Limb (tissue), 2 donors: Measurements from ENCODE around the gene CACNA1B.
"Not testable (repeated sequence)": the region's sequence is repeated elsewhere in the genome, so short reads cannot be mapped to it uniquely, and the experiment has no call there.

Experiments used
- DNase-seq, 2 donors: peaks; one replicate each; pipeline ENCODE4 v3.0.0-alpha.2; 2016; ENCODE audit errors: extremely low spot score in 2 of 2

The CACNA1B gene

DNA sequence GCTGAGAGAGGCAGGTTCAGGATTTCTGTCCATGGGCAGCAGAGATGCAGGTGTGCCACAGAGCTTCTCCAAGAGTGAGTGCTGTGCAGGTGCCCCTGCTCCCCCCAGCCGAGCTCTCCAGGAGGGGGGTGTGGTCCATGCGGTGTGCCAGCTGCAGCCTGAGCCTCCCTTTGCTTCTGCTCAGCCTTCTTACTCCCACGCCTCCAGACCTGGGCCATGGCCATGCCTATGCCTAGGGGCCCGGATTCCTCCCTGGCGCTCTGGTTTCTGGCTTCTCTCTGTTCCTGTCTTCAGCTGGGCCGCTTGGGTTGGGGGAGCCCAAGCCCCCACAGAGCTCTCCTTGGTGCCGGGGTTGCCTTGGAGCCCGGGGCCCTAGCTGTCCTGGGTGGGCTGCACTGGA, 133.3 kb downstream of the CACNA1B start:
- DNase-seq, result no peak

DNA sequence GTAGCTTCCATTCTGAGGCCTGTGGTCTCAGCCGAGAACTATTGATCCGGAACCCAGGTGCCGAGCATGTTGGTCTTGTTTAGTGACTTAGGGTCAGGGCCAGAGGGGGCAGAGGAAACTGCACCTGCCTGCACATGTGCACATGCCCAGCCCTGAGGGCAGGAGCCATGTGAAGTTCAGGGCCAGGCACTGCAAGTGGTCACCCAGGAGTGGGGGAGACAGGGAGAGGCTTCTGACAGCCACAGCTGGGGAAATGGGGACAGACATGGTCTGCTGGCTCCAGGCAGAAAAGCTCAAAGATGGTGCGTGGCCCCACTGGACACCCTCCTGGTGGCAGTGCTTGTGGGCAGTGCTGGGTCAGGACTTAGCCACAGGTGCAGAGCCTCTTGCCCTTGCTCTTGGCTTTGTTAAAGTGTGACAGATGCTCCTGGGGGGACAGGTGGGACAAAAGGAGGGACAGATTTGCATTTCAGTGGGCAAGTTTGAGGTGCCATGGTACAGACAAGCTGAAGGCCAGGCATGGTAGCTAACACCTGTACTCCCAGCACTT, 134.4 kb downstream of the CACNA1B start:
- DNase-seq, result no peak

DNA sequence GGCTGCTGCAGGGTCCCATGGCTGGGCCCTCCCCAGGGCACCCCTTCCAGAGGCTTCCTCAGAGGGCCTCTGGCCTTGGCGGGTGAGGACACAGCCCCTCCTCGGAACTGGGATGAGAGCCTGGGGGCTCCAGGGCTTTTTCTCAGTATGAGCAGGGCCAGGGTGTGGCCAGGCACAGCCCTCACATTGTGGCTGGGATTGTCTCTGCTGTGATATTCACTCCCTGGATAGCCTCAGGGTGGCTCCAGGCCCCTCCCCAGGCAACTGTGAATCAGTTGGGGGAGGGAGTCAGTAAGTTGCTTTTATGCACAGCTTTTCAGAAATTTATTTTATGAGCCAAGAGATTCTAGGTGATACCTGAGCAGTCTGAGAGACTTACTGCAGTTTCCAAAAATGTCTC, 135.7 kb downstream of the CACNA1B start:
- no peak for DNase-seq

DNA sequence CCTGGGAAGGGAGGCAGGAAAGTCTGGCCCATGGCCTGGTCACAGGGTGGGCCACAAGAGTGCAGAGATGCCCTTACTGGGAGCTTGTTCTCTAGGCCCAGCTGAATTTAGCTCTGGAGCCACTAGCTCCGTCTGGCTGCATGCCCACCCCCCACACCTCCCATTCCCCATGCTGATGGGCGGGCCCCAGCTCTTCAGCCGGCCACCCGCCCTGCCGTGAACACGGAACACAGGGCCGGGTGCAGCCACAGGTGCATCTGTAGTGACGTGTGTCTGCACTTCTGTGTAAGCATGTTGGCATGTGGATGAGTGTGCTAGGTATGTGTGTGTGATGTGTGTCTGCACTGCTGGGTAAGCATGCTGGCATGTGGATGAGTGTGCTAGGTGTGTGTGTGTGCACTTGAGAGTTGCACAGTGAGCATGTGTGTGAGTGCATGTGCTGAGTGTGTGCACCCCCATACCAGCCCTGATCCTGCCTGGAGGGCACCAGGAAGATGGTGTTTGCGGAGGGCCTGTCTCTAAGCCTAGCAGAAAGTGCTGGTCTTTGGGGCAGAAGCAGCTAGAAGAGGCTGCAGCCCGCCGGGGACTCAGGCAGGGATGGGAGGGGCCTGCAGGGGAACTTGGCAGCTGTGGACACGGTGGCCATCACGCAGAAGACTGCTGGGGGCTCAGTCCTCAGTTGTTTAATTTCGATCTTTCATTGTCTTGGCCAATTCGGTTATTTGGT, 136.4 kb downstream of the CACNA1B start:
- DNase-seq, result no peak

DNA sequence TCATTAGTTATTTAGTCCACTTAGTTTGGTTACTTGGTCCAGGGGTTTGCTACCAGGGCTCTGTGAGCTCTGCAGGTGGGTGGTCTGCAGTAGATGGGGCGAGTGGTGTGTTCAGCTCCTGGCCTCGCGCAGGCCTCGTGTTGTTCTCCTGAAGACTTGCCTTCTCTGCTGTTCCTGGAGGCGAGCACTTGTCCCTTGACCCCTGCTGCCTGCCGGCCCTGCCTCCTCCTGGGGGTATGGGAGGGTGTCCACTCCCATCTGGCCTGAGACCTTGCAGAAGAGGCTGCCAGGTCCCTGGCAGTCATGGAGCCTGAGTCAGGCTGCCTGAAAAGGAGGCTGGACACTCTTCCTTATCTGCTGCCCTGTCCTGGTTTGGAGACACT, 137.0 kb downstream of the CACNA1B start:
- no peak for DNase-seq

DNA sequence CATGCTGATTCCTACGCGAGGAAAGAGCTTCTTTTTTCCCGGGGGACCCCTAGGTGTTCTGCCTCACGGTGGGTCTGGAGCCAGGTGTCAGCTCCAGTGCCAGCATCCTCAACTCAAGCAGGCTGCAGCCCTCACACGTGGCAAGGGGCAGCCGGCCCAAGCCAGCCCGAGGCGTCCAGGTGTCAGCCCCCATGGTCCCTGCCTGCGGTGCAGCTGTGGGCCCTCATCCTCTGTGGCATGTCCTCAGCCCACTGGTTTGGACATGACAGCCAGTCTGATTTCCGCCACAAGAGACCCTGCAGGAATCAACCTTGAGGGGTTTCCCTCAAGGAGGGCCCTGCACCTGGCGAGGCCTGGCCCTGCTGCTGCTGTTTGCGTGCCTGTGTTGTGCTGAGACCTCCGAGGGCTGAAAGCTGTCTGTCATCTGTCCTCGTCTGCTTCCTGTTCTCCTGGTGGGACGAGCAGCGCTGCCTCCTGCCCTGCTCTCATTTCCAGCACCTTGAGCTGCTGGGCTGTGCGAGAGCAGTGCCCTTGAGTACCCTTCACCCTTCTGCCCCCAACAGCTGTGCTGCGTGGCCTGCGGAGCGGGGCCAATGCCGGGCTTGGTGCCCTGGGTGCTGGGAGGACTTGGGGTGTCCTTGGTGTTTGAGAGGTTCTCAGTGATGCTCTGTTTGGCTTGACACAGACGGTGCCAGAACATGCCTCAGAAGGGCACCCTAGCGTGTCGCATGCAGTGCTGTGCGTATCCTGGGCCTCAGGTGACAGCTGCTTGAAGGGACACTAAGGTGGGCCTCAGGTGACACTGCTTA, 137.6 kb downstream of the CACNA1B start:
- DNase-seq, result peak in 1 of 2 donors; percentile 17

DNA sequence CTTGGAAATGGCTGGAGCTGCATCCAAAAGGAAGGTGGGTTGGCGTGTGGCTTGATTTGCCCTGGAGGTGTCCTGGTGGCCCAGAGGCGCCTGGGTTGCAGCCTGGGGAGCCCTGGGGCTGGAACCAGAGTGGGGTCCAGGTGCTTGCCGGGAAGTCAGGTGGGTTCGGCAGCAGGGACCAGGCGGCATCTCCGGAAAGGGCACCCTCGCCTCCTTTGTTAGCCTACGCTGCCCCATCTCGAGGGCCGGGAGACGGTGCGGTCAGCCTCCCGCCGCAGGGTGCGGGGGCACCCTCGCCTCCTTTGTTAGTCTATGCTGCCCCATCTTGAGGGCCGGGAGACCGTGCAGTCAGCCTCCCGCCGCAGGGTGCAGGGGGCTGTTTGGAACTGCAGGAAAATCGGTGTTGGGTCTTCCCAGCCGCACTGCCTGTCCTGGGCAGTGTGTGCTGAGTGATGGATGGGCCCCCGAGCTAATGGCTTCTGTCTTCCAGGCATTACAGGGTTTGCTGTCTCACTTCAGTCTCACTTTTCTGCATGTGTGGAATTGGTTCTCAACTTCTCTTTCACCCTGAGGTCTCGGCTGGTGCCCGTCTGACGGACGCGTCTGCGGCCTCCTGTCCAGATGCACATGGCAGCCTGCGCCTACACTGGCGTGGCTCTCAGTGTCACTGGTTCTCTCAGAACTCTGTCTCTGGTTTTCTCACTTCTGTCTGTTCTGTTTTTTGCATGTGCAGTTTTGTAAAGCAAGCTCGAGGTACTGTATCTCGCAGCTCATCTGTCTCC, 139.0 kb downstream of the CACNA1B start:
- DNase-seq, result no peak

DNA sequence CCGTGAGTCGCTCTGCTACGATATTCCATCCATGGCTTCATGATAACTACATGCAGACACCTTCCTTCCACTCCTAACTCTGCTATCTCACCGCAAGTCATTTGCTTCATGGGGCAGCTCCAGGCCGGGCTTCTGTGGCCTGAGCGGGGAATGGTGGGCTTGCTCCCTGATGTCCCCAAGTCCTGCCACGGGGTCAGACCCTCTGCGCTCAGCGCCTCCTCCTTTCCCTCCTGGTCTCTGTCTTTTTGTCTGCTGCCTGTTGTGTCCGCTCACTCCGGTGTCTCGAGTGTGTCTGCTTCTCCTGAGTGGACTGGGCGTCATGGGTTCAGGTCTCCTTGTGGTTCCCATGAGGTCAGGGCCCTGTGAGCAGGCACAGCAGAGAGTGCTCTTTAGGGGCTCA, 139.6 kb downstream of the CACNA1B start:
- DNase-seq, result no peak

DNA sequence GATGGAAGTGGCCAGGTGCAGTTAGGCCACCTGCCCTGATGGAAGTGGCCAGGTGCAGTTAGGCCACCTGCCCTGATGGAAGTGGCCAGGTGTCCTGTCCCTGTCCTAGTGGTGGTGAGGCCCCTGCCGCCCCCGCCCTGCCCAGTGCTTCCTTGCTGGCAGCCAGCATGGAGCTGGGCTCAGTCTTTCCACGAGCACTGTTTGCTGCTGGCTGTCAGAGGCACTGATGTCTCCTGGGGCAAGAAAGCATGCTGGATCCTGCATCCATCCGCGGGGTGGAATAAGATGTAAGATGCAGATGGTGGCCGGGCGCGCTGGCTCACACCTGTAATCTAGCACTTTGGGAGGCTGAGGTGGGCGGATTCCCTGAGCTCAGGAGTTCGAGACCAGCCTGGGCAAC, 141.9 kb downstream of the CACNA1B start:
- not testable (repeated sequence) for DNase-seq

DNA sequence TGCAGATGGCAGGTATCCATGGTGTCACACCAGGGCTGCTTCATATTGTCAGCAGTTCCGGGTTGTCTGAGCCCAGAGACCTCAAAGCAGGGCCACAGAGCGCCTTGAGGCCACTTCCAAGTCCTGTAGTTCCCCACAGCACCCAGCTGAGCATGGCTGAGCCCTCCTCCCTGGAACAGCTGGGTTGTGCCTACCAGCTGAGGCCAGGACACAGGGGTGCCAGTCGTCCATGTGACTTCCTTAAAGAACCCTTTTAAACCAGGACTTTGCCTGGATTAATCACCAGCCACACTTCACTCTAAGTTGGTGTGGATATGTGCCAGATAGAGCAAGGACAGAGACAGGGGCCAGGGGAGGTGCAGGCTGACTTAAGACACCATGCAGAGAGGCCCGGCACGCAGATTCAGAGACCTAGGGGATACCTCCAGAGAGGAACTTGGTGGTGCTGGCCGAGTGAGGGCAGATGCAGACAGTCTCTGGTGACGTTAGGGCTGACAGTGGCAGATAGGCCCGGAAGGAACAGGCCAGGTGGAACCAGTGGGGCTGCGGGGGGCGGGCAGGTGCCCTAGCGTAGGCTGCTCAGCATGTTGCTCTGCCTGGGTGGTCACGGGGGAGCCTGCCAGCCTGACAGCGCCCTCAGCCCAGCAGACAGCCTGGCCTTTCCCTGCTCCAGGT, 142.7 kb downstream of the CACNA1B start:
- DNase-seq, result peak in 1 of 2 donors; percentile 22

DNA sequence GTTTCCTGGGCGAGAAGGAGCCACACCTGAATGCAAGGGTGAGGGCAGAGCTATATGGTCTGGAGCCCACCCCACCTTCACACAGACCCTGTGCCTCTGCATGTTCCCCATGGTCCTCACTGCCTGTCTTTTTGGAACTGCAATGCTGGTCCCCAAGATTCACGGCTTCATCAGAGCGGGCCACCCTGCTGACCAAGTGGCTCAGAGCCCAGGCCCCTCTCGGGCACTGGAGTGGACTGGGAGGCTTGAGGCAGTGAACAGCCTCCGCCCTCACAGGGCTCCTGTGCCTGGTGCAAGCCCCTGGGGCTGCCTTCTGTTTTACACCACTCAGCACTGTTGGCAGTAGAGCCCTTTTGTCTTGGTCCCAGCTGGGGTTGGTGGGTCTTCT, 143.2 kb downstream of the CACNA1B start:
- DNase-seq, result peak in 1 of 2 donors; percentile 13

DNA sequence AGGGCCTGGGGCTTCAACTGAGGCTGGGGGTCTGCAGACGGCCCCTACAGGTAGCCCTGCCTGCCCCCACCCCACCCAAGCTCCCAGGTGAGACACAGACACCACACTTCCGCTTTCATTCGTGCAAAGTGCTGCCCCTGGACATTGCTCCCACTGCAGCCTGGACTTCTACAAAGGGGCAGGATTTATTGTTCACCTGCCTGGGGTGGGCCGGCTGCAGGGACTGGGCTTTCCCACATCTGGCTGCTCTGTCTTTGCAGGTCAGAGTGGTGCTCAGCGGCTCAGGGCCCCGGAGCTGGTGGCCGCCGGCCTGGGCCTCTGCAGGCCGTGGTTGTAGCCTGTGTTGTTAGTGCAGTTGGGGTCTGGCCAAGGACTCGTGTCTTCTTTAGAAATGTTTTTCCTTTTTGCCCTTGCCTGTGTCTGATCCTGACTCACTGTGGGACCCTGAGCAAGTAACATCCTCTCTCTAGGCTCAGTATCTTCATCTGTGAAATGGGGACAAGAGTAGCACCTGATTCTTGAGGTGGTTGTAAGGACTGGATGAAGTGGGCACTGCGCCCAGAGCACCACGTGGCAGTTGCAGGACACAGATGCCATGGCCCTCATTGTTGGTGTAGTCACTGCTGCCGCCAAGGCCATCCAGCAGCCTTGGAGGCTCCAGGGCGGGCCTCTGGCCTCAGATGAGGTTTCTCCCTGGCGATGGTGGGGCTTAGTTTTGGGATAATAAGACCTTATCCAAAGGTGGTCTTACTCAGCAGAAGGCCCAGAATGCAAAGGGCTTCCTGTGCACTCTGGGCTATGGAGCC, 143.9 kb downstream of the CACNA1B start:
- peak in 1 of 2 donors; percentile 18 for DNase-seq

DNA sequence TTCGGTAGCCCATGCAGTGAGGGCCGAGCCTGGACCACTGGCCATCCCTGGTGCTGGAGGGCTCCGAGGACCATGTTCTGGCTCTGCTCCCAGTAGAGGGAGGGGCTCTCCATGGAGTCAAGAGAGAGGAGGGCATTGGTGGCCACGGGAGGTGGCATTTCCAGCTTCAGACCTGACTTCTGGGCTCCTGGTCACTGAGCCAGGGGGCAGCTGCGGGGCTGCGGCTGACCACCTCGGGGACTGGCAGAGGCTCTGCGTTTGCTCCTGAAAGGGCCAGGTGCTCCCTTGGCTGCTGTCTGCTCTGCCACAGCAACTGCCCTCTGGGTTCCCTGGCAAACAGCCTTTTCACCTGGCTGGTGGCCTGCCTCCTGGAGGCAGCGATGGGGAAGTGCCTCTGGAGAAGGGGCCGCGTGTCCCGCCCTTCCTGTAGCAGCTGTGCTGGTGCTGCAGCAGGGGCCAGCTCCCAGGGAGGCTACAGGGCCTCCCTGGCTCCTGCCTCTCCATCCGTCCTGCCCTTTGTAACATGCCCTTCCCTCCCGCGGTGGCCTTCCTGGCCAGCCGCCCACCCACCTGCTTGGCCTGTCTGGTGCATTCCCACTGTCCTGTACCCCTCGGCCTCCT, 144.6 kb downstream of the CACNA1B start:
- peak in 1 of 2 donors; percentile 40 for DNase-seq

DNA sequence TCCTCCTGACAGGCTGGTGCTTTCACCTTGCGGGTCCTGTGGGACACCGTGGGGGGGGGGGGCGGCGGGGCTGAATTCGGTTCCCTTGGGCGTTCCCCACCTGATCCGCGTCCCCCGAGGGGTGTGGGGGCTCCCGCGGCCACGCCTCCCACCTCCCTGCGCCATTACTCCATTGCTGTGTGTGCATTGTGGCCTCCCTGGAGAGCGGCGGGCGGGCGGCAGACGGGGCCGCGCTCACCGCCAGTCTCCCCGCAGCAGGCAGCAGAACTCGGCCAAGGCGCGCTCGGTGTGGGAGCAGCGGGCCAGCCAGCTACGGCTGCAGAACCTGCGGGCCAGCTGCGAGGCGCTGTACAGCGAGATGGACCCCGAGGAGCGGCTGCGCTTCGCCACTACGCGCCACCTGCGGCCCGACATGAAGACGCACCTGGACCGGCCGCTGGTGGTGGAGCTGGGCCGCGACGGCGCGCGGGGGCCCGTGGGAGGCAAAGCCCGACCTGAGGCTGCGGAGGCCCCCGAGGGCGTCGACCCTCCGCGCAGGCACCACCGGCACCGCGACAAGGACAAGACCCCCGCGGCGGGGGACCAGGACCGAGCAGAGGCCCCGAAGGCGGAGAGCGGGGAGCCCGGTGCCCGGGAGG, 145.3 kb downstream of the CACNA1B start:
- DNase-seq, result peak in 1 of 2 donors; percentile 42

DNA sequence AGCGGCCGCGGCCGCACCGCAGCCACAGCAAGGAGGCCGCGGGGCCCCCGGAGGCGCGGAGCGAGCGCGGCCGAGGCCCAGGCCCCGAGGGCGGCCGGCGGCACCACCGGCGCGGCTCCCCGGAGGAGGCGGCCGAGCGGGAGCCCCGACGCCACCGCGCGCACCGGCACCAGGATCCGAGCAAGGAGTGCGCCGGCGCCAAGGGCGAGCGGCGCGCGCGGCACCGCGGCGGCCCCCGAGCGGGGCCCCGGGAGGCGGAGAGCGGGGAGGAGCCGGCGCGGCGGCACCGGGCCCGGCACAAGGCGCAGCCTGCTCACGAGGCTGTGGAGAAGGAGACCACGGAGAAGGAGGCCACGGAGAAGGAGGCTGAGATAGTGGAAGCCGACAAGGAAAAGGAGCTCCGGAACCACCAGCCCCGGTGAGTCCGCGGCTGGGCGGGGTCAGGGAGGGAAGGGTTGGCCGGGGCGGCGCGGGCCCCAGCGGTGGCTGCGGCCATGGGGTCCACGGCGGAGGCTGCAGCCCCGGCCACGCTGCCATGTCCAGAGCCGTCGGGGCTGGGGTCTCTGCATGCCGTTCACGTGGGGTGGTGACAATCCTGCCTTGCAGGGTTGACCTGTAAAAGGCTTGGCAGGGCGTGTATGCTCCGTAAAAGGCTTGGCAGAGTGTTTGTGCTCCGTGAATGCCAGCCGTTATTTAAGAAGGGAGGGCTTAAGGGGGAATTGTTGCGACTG, 146.0 kb downstream of the CACNA1B start:
- DNase-seq, result peak in 1 of 2 donors; percentile 29

DNA sequence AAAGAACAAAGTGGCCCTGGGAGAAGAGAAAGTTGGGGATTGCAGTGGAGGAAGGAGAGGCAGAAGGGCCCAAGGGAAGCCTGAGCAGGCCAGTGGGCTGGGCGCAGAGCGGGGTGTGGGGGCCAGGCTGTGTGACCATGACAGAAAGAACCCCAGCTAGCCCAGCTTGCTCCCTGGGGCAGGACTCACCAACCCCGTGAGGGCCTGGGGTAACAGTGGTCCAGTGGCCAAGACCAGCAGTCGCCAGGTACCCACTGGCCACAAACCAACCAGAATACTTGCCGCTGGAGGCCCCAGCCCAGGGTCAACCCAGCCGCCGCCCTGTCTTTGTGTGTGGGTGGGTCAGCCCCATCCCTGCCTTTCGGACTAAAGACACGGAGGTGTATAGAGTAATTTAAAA, 146.5 kb downstream of the CACNA1B start:
- DNase-seq, result peak in 1 of 2 donors; percentile 16

DNA sequence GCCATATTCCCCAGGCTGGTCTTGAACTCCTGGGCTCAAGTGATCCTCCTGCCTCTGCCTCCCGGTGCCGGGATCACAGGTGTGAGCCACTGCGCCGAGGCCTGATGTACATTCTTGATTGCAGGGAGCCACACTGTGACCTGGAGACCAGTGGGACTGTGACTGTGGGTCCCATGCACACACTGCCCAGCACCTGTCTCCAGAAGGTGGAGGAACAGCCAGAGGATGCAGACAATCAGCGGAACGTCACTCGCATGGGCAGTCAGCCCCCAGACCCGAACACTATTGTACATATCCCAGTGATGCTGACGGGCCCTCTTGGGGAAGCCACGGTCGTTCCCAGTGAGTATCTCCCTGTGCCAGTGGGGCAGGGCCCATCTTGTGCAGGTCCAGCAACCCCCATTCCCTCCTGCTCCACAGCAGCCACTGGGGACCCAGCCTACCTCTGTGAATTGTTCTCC, 147.3 kb downstream of the CACNA1B start:
- peak in 1 of 2 donors; percentile 14 for DNase-seq

DNA sequence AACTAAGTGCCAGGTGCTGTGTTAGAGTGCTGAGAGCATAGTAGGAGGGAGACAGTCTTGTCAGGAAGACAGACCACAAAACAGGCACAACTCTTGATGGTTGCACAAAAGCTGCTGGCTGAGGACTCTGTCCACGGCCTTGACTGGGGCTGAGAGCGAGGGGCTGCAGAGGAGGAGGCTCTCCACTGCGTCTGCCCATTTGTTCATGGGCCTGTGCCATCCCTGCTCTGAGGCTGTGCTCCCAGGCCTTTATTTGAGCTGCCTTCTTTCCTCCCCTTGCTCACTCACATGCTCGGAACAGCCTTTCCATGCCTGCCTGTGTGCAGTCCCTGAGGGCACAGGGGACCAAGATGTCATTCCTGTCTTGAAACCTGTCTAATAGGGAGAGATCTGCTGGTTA, 147.8 kb downstream of the CACNA1B start:
- DNase-seq, result no peak

DNA sequence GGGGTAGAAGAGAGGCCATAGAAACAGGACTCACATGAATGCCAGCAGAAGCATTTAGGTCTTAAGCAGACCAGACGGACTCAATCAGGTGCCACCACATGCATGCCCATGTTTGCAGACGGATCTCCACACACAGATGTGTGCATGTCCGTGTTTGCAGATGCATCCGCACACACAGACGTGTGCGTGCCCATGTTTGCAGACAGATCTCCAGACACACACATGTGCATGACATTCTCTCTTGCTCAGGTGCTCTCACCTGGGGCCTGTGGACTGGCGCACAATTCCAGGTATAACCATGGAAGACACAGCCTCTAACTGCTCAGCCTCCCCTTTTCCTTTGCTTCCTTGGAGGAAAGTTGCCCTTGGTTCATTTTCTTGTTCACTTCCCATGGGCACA, 148.3 kb downstream of the CACNA1B start:
- no peak for DNase-seq
